Measurements from ENCODE around the gene IGSF9B.

Gene IGSF9B

DNA sequence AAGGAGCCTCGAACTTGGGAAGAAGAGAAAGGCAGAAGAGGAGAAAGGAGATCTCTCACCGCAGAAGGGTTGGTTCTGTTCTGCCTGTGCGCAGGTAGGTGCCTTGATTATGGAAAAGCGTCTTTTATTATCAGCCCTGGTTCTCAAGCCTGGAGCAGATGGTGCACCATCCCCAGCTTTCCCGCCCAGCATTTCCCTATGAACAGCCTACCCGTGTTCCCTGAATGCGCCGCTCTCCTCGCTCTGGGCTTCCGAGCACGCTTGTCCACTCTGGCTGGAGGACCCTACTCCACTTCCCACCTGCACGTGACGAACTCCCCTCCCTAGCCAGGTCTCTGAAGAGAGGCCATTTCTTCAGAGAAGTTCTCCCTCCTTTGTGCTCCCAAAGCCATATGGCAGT is 15.2 kb downstream of the IGSF9B start:
- no peak overlapping the region for H3K27ac Mint-ChIP-seq
- peaks cover 57% of the 10 kb centered on the region for H3K36me3 Mint-ChIP-seq (ENCODE audit: low read depth)
- H3K4me1 Mint-ChIP-seq (ENCODE audit: low read depth): peaks cover 38% of the 10 kb centered on the region
- no peaks in the 10 kb centered on the region for H3K27me3 Mint-ChIP-seq
- no peaks in the 10 kb centered on the region for H3K9me3 Mint-ChIP-seq
- H3K4me3 Mint-ChIP-seq: no peak overlapping the region

GRCh38 chr11:133940034-133940433 is 16.7 kb downstream of the IGSF9B start:
- Mint-ChIP-seq H3K4me1 (ENCODE audit: low read depth) (peaks cover 23% of the 10 kb centered on the region), H3K27me3 (no peaks in the 10 kb centered on the region), H3K4me3 (no peak overlapping the region), H3K36me3 (ENCODE audit: low read depth) (peaks cover 52% of the 10 kb centered on the region), H3K27ac (no peak overlapping the region), H3K9me3 (no peaks in the 10 kb centered on the region)

- H3K27ac Mint-ChIP-seq: no peak overlapping the region
- H3K9me3 Mint-ChIP-seq: no peaks in the 10 kb centered on the region
- H3K4me1 Mint-ChIP-seq (ENCODE audit: low read depth): peaks cover 23% of the 10 kb centered on the region
Measured at GRCh38 chr11:133939558-133939957, 17.2 kb downstream of the IGSF9B start.

DNA sequence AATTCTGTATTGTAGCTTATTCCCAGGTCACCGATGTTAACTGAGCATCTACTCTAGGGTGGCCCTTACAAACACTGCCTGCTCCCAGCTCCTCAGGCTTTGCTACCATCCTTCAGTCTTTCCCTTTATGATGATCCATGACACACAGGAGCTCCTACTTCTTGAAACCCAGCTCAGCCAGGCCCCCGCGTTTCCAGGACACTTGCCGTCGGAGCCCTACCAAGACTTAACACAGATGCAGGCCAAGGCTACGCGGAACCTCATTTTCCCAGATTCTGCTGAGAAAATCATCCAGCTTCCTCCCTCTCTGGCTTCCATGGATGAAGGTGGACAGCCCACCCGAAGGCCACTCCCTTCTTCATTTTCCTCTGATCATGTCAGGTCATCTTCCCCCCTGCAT is 18.6 kb downstream of the IGSF9B start:
- H3K4me1 Mint-ChIP-seq (ENCODE audit: low read depth): peaks cover 11% of the 10 kb centered on the region
- H3K36me3 Mint-ChIP-seq (ENCODE audit: low read depth): peaks cover 61% of the 10 kb centered on the region
- no peak overlapping the region for H3K27ac Mint-ChIP-seq
- H3K27me3 Mint-ChIP-seq: no peaks in the 10 kb centered on the region
- H3K4me3 Mint-ChIP-seq: no peak overlapping the region
- no peaks in the 10 kb centered on the region for H3K9me3 Mint-ChIP-seq

More at GRCh38 chr11:133939558-133939957, 17.2 kb downstream of the IGSF9B start:
- Mint-ChIP-seq H3K4me3 (no peak overlapping the region), H3K27me3 (no peaks in the 10 kb centered on the region), H3K36me3 (ENCODE audit: low read depth) (peaks cover 56% of the 10 kb centered on the region)

DNA sequence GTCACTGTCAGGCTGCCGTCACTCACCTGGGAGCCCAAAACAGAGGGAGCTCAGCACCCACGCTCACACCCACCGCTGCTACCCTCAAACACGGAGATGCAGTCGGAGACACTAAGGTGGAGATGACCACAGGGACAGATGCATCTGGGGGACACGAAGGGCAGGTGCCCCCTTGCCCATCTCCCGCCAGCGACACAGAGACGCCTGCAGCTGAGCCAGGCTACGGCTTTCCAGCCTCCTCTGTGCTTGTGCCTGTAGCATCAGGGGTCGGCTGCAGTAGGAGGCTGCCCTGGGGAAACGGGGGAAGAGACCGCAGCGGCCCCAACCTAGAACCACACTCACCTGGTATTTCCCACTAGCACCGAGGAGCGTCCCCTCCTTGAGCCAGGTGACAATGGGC is 19.3 kb downstream of the IGSF9B start:
- Mint-ChIP-seq H3K9me3 (no peaks in the 10 kb centered on the region), H3K4me1 (ENCODE audit: low read depth) (peaks cover 6% of the 10 kb centered on the region), H3K36me3 (ENCODE audit: low read depth) (peaks cover 56% of the 10 kb centered on the region), H3K4me3 (no peak overlapping the region), H3K27me3 (no peaks in the 10 kb centered on the region), H3K27ac (no peak overlapping the region)

- Mint-ChIP-seq H3K36me3 (ENCODE audit: low read depth) (peaks cover 51% of the 10 kb centered on the region), H3K4me1 (ENCODE audit: low read depth) (peaks cover 6% of the 10 kb centered on the region), H3K27ac (no peak overlapping the region), H3K27me3 (no peaks in the 10 kb centered on the region), H3K9me3 (no peaks in the 10 kb centered on the region), H3K4me3 (no peak overlapping the region)
Measured at GRCh38 chr11:133937015-133937414, 19.8 kb downstream of the IGSF9B start.

DNA sequence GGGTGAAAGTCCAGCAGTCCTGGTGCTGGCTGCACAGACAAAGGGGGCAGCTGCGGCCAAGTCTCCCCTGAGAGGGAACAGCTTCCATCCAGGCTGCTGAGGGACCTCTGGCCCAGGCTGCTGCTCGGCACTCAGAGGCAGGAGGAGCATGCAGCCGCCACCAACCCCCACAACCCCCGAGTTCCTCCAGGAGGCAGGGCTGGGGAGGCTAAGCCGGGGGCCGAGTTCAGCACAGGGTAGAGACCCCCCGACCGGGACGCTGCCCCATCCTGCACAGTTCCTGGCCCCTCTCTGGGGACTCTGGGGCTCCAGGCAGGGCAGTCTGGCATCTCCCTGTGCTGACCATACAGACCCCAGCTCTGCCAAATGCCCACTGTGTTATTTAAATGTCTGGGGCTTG is 20.2 kb downstream of the IGSF9B start:
- H3K9me3 Mint-ChIP-seq: no peaks in the 10 kb centered on the region
- H3K27me3 Mint-ChIP-seq: no peaks in the 10 kb centered on the region
- H3K4me1 Mint-ChIP-seq (ENCODE audit: low read depth): peaks cover 6% of the 10 kb centered on the region
- no peak overlapping the region for H3K4me3 Mint-ChIP-seq
- no peak overlapping the region for H3K27ac Mint-ChIP-seq
- H3K36me3 Mint-ChIP-seq (ENCODE audit: low read depth): peaks cover 47% of the 10 kb centered on the region

DNA sequence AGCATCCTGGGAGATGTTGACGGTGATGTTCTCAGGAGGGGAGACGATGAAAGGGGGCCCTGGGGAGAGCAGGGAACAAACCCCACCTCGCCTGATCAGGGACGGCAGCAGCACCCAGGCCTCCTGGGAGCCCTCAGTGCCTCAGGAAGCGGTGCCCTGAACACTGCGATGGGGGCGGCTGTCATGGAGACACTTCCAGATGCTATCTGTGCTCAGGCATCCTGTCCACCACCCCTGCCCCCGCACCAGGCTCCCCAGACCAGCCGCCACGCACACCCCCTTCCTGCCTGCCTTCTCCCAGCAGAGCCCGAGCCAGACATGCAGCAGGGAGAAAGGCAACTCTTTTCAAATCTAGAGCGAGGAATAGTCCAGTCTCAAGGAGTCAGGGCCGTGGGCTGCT is 20.6 kb downstream of the IGSF9B start:
- H3K36me3 Mint-ChIP-seq (ENCODE audit: low read depth): peaks cover 43% of the 10 kb centered on the region
- H3K9me3 Mint-ChIP-seq: no peaks in the 10 kb centered on the region
- H3K27me3 Mint-ChIP-seq: no peaks in the 10 kb centered on the region
- H3K4me3 Mint-ChIP-seq: no peak overlapping the region
- H3K27ac Mint-ChIP-seq: no peak overlapping the region
- H3K4me1 Mint-ChIP-seq (ENCODE audit: low read depth): peaks cover 6% of the 10 kb centered on the region

DNA sequence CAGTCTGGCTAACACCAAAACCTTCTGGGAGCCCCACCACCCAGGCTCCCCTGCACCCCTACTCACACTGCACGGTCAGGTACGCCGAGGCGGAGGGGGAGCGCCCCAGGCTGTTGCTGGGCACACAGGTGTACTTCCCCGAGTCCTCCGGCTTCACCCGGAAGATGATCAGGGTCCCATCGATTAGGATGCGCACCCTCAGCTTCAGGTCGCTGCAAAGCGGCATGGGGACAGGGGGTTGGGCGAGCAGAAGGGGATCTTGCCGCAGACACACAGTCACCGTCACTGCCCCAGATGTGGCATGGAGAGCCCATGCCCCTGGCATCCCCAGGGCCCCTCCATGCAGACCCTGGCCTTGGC is 21.2 kb downstream of the IGSF9B start:
- H3K4me3 Mint-ChIP-seq: no peak overlapping the region
- H3K9me3 Mint-ChIP-seq: no peaks in the 10 kb centered on the region
- H3K27me3 Mint-ChIP-seq: no peaks in the 10 kb centered on the region
- H3K27ac Mint-ChIP-seq: no peak overlapping the region
- peaks cover 7% of the 10 kb centered on the region for H3K4me1 Mint-ChIP-seq (ENCODE audit: low read depth)
- peaks cover 40% of the 10 kb centered on the region for H3K36me3 Mint-ChIP-seq (ENCODE audit: low read depth)

GRCh38 chr11:133934599-133935550 is 21.9 kb downstream of the IGSF9B start:
- no peaks in the 10 kb centered on the region for H3K27me3 Mint-ChIP-seq
- H3K27ac Mint-ChIP-seq: no peak overlapping the region
- H3K4me1 Mint-ChIP-seq (ENCODE audit: low read depth): peaks cover 11% of the 10 kb centered on the region
- no peak overlapping the region for H3K4me3 Mint-ChIP-seq
- H3K36me3 Mint-ChIP-seq (ENCODE audit: low read depth): peaks cover 33% of the 10 kb centered on the region
- no peaks in the 10 kb centered on the region for H3K9me3 Mint-ChIP-seq

DNA sequence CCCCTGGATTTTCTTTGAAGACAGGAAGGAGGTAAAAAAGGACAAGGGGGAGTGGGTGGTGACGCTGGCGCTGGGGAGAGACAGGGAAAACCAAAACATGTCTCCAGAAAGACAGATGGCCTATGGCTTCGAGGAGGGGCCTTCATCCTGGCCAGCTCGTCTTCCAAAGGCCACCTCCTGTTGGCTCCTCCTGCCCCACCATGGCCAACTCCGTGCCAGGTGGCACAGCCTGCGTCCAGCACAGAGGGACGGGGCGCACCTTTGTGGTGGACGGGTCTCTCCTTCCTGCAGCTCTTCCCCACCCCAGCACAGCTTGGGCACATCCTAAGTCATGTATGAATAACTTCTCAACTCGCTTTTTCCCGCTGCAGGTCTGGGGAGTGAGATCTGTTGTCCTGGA is 22.7 kb downstream of the IGSF9B start:
- Mint-ChIP-seq H3K9me3 (no peaks in the 10 kb centered on the region), H3K4me1 (ENCODE audit: low read depth) (peaks cover 19% of the 10 kb centered on the region), H3K4me3 (no peak overlapping the region), H3K36me3 (ENCODE audit: low read depth) (peaks cover 32% of the 10 kb centered on the region), H3K27ac (no peak overlapping the region), H3K27me3 (no peaks in the 10 kb centered on the region)

DNA sequence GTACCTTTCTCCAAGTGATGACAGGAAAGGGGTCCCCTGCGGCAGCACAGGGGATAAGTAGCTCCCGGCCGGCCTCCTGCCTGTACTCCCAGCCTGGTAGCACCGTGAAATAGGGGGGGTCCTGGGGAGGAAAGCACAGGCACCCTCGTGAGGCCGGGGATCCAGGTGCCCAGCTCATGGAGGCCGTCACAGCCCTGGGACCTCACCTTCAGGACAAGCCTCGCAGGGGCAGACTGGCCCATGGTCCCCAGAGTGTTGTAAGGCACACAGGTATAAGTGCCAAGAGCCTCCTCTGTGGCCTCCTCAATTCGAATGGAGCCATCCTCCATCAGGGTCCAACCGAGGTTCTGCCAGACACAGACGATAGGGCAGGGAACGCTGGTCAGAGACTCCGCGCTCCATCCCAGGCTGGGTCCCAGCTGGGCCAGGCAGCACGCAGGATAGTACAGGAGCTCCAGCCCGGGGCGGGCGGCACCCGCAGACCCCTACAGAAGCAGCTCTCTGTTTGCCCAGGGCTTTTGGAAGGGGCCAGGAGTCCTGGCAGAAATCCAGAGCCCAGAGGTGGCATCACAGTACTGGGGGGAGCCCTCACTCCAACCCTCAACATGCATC is 25.2 kb downstream of the IGSF9B start:
- H3K36me3 Mint-ChIP-seq (ENCODE audit: low read depth): peaks cover 24% of the 10 kb centered on the region
- H3K4me3 Mint-ChIP-seq: no peak overlapping the region
- H3K4me1 Mint-ChIP-seq (ENCODE audit: low read depth): peaks cover 37% of the 10 kb centered on the region
- H3K9me3 Mint-ChIP-seq: no peaks in the 10 kb centered on the region
- no peaks in the 10 kb centered on the region for H3K27me3 Mint-ChIP-seq
- no peak overlapping the region for H3K27ac Mint-ChIP-seq

DNA sequence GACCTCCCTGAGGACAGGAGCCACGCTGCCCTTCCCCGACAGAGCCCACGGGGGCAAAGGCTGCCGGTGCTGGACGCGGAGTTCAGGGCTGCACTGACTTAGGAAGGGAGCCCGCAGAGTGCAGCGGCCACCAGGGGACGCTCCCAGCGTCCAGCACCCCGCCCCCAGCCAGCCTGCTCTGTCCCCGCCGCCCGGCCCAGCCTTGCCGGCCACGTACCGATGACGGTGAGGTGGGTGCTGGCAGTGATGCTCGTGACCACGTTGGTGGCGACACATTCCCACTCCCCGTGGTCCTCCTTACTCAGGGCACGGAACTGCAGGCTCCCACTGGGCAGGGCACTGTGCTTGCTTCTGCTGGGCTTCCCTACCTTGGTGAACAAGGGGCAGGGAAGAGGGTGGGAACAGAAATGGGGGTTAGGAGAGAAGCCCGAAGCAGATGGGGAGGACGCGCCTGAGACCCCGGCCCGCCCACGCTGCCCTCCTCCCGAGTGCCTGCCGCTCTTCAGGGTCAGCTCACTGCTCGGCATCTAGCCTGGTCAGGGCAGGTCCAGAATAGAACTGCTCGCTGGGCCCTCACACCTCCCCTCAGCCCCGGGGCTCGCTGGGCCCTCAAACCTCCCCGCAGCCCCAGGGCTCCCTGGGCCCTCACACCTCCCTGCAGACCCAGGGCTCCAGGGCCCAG is 25.9 kb downstream of the IGSF9B start:
- H3K27me3 Mint-ChIP-seq: no peaks in the 10 kb centered on the region
- H3K4me1 Mint-ChIP-seq (ENCODE audit: low read depth): peaks cover 37% of the 10 kb centered on the region
- no peak overlapping the region for H3K4me3 Mint-ChIP-seq
- peaks cover 26% of the 10 kb centered on the region for H3K36me3 Mint-ChIP-seq (ENCODE audit: low read depth)
- H3K27ac Mint-ChIP-seq: no peak overlapping the region
- no peaks in the 10 kb centered on the region for H3K9me3 Mint-ChIP-seq

- Mint-ChIP-seq H3K27ac (no peak overlapping the region), H3K27me3 (no peaks in the 10 kb centered on the region), H3K36me3 (ENCODE audit: low read depth) (peaks cover 26% of the 10 kb centered on the region), H3K4me3 (no peak overlapping the region), H3K4me1 (ENCODE audit: low read depth) (peaks cover 37% of the 10 kb centered on the region), H3K9me3 (no peaks in the 10 kb centered on the region)
Measured at GRCh38 chr11:133930053-133930766, 26.6 kb downstream of the IGSF9B start.
